Progenitor cell of endocrine pancreas (in vitro differentiated cells): ENCODE results near the gene XRCC2. TPM values are rescaled to one million over a fixed set of nuclear protein-coding genes. Genes with fewer than 3 reads are reported as not detected.
"Not testable (repeated sequence)": the region's sequence is repeated elsewhere in the genome, so short reads cannot be mapped to it uniquely, and the experiment has no call there.

ENCODE experiments used
- DNase-seq: peaks from one replicate; pipeline ENCODE4 v3.0.0; 2021; ENCODE audit warnings: low spot score; ENCODE audit not compliant: unreplicated experiment
- H3K27ac Mint-ChIP-seq: 2 replicates; pipeline ENCODE4 v1.8.0; 2021; ENCODE audit warnings: mild to moderate bottlenecking, moderate library complexity, mixed read lengths
- H3K27me3 Mint-ChIP-seq: 2 replicates; pipeline ENCODE4 v1.8.0; 2021; ENCODE audit warnings: mixed read lengths
- H3K36me3 Mint-ChIP-seq: 2 replicates; pipeline ENCODE4 v1.8.0; 2022; ENCODE audit warnings: mixed read lengths; ENCODE audit not compliant: insufficient read depth
- H3K4me1 Mint-ChIP-seq: 2 replicates; pipeline ENCODE4 v1.8.0; 2021; ENCODE audit warnings: low read depth, mixed read lengths
- H3K4me3 Mint-ChIP-seq: 2 replicates; pipeline ENCODE4 v1.8.0; 2021; ENCODE audit warnings: low read depth, mild to moderate bottlenecking, moderate library complexity, mixed read lengths
- H3K9me3 Mint-ChIP-seq: 2 replicates; pipeline ENCODE4 v1.8.0; 2021; ENCODE audit warnings: low read depth, mixed read lengths
- CTCF ChIP-seq: fragments of 200-600 bp; sonication (generic); IDR thresholded peaks from one replicate; pipeline ENCODE4 v1.5.0; 2021; ENCODE audit warnings: antibody characterized with exemption, mild to moderate bottlenecking; ENCODE audit not compliant: unreplicated experiment
- total RNA-seq: library from RNA; stranded (reverse); gene quantifications from 2 replicates; pipeline ENCODE4 v1.2.1, GENCODE V29; 2021

XRCC2 gene
- total RNA-seq, 1 donor from 2014 or later: 12.2 TPM

DNA sequence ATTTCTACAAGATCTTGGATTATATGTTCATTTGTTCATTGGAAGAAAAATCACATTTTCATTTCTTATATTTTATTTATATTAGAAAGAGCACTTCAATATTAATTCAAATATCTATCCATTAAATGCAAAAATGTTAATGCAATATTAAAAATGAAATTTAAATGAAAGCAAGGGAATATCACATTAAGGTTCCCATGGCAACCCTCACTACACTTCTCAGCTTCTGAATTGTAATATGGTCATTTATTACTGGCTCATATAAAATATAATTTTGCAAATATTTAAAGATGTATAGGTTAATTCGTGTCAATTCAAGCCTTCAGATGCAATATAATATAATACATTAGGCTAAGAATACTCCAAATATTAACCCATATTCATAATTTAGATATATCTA, 38.8 kb downstream of the XRCC2 start:
- Mint-ChIP-seq H3K4me3 (no peak overlapping the region), H3K27ac (no peak overlapping the region), H3K4me1 (no peaks in the 10 kb centered on the region), H3K27me3 (no peaks in the 10 kb centered on the region), H3K9me3 (no peaks in the 10 kb centered on the region), H3K36me3 (no peaks in the 10 kb centered on the region)
- TF ChIP-seq CTCF: no peak
- no peak for DNase-seq

GRCh38 chr7:152636441-152636840, 39.5 kb downstream of the XRCC2 start:
- Mint-ChIP-seq H3K4me3 (no peak overlapping the region), H3K9me3 (no peaks in the 10 kb centered on the region), H3K4me1 (no peaks in the 10 kb centered on the region), H3K27ac (no peak overlapping the region), H3K27me3 (no peaks in the 10 kb centered on the region), H3K36me3 (no peaks in the 10 kb centered on the region)
- no peak for DNase-seq
- no peak for TF ChIP-seq CTCF

- TF ChIP-seq CTCF: no peak
- no peaks in the 10 kb centered on the region for H3K27me3 Mint-ChIP-seq
- no peaks in the 10 kb centered on the region for H3K36me3 Mint-ChIP-seq
- no peak for DNase-seq
- no peak overlapping the region for H3K4me3 Mint-ChIP-seq
- no peaks in the 10 kb centered on the region for H3K4me1 Mint-ChIP-seq
- peaks cover 4% of the 10 kb centered on the region for H3K9me3 Mint-ChIP-seq
- no peak overlapping the region for H3K27ac Mint-ChIP-seq
Measured at GRCh38 chr7:152633504-152633903, 42.4 kb downstream of the XRCC2 start.

DNA sequence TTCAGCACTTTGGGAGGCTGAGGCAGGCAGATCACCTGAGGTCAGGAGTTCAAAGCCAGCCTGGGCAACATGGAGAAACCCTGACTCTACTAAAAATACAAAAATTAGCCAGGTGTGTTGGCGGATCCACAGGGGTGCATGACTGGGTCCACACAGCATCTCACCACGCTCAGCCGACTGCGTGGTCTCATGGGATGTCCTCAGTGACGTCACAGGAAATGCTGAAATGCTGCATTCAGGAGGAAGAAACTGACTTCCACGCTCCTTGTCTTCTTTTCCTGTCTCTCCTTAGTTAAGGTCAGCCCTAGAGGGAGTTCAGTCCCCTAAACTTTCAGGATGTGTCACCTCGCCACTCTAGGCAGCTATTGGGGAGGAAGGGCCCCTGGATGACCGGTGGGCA, 42.9 kb downstream of the XRCC2 start:
- H3K27me3 Mint-ChIP-seq: no peaks in the 10 kb centered on the region

GRCh38 chr7:152628772-152629171, 47.2 kb downstream of the XRCC2 start:
- not testable (repeated sequence) for H3K27ac Mint-ChIP-seq, H3K4me1 Mint-ChIP-seq

More for the DNA sequence above, 42.9 kb downstream of the XRCC2 start:
- H3K4me3 Mint-ChIP-seq: no peak overlapping the region
- TF ChIP-seq CTCF: no peak
- no peak overlapping the region for H3K27ac Mint-ChIP-seq
- peaks cover 4% of the 10 kb centered on the region for H3K9me3 Mint-ChIP-seq
- no peaks in the 10 kb centered on the region for H3K4me1 Mint-ChIP-seq
- DNase-seq: no peak
- H3K36me3 Mint-ChIP-seq: no peaks in the 10 kb centered on the region

GRCh38 chr7:152624228-152624627, 51.7 kb downstream of the XRCC2 start:
- Mint-ChIP-seq H3K36me3 (no peaks in the 10 kb centered on the region), H3K27ac (no peak overlapping the region), H3K4me3 (no peak overlapping the region), H3K4me1 (no peaks in the 10 kb centered on the region), H3K9me3 (no peaks in the 10 kb centered on the region), H3K27me3 (no peaks in the 10 kb centered on the region)
- no peak for TF ChIP-seq CTCF
- no peak for DNase-seq

More at GRCh38 chr7:152628772-152629171, 47.2 kb downstream of the XRCC2 start:
- H3K9me3 Mint-ChIP-seq, H3K27me3 Mint-ChIP-seq, H3K36me3 Mint-ChIP-seq, H3K4me3 Mint-ChIP-seq, DNase-seq: not testable (repeated sequence)
